GM23338 (cell line): ENCODE results near the gene DPH5. TPM values are rescaled to one million over a fixed set of nuclear protein-coding genes. Genes with fewer than 3 reads are reported as not detected.

Source experiments
- ATAC-seq: fragments of 200-7000 bp; cut with Tn5 transposase; 3 replicates; pipeline ENCODE4 v1.9.1; 2020
- DNase-seq: peaks from one replicate; pipeline ENCODE4 v3.0.0-alpha.2; 2015; ENCODE audit warnings: low spot score
- H2AFZ ChIP-seq: fragments of 200-600 bp; sonication (generic); 2 replicates; pipeline ENCODE4 v1.8.0; 2016; ENCODE audit warnings: antibody characterized with exemption, mild to moderate bottlenecking, moderate library complexity
- H3F3A ChIP-seq: fragments of 200-600 bp; sonication (generic); replicated peaks from 2 replicates; pipeline ENCODE4 v1.8.0; 2017; ENCODE audit warnings: antibody characterized with exemption, mixed run types, low read depth
- H3K27ac ChIP-seq: fragments of 200-600 bp; sonication (generic); 2 replicates; pipeline ENCODE4 v1.6.1; 2016; ENCODE audit warnings: low read depth
- H3K27me3 ChIP-seq: fragments of 200-600 bp; sonication (generic); 2 replicates; pipeline ENCODE4 v1.8.0; 2016; ENCODE audit warnings: mild to moderate bottlenecking, mixed run types, moderate library complexity; ENCODE audit not compliant: insufficient read depth
- H3K36me3 ChIP-seq: fragments of 200-600 bp; sonication (generic); 2 replicates; pipeline ENCODE4 v1.8.0; 2016; ENCODE audit warnings: mild to moderate bottlenecking; ENCODE audit not compliant: insufficient read depth
- H3K4me1 ChIP-seq: fragments of 200-600 bp; sonication (generic); 2 replicates; pipeline ENCODE4 v1.8.0; 2016; ENCODE audit warnings: mild to moderate bottlenecking, moderate library complexity; ENCODE audit not compliant: insufficient read depth
- H3K4me2 ChIP-seq: fragments of 200-600 bp; sonication (generic); 2 replicates; pipeline ENCODE4 v1.7.1; 2017; ENCODE audit warnings: mixed run types
- H3K4me3 ChIP-seq: fragments of 200-600 bp; sonication (generic); 2 replicates; pipeline ENCODE4 v1.6.1; 2016; ENCODE audit warnings: mixed run types
- H3K79me2 ChIP-seq: fragments of 200-600 bp; sonication (generic); replicated peaks from 2 replicates; pipeline ENCODE4 v1.8.0; 2017; ENCODE audit warnings: mild to moderate bottlenecking; ENCODE audit not compliant: insufficient read depth
- H3K9me2 ChIP-seq: fragments of 200-600 bp; sonication (generic); 2 replicates; pipeline ENCODE4 v1.8.0; 2017; ENCODE audit not compliant: insufficient read depth
- H4K20me1 ChIP-seq: fragments of 200-600 bp; sonication (generic); replicated peaks from 2 replicates; pipeline ENCODE4 v1.8.0; 2017; ENCODE audit warnings: mild to moderate bottlenecking; ENCODE audit not compliant: insufficient read depth
- H3K27ac Mint-ChIP-seq: 2 replicates; pipeline ENCODE4 v1.8.0; 2020; ENCODE audit warnings: inconsistent platforms, mild to moderate bottlenecking, moderate library complexity, mixed read lengths
- H3K27me3 Mint-ChIP-seq: 3 replicates; pipeline ENCODE4 v1.8.0; 2022; ENCODE audit warnings: low read depth, mild to moderate bottlenecking, moderate library complexity, mixed read lengths, inconsistent platforms; ENCODE audit not compliant: insufficient read depth, poor library complexity
- H3K36me3 Mint-ChIP-seq: 3 replicates; pipeline ENCODE4 v1.8.0; 2021; ENCODE audit warnings: low read depth, mild to moderate bottlenecking, inconsistent platforms, moderate library complexity, mixed read lengths
- H3K4me1 Mint-ChIP-seq: 3 replicates; pipeline ENCODE4 v1.8.0; 2020; ENCODE audit warnings: mild to moderate bottlenecking, inconsistent platforms, mixed read lengths
- H3K4me3 Mint-ChIP-seq: 3 replicates; pipeline ENCODE4 v1.8.0; 2021; ENCODE audit warnings: moderate library complexity, mild to moderate bottlenecking, inconsistent platforms, mixed read lengths
- H3K9me3 Mint-ChIP-seq: 3 replicates; pipeline ENCODE4 v1.8.0; 2020; ENCODE audit warnings: moderate library complexity, mild to moderate bottlenecking, inconsistent platforms, mixed read lengths
- CREB1 ChIP-seq: fragments of 250-450 bp; sonication (Bioruptor Pico); IDR thresholded peaks from 2 replicates; pipeline ENCODE4 v1.5.0; 2020; ENCODE audit warnings: low read depth, mild to moderate bottlenecking, moderate library complexity
- EZH2 ChIP-seq: fragments of 200-600 bp; sonication (generic); IDR thresholded peaks from one replicate; pipeline ENCODE4 v1.8.0; 2017; ENCODE audit warnings: antibody characterized with exemption, mild to moderate bottlenecking, low read depth; ENCODE audit not compliant: unreplicated experiment
- EZH2phosphoT487 ChIP-seq: fragments of 200-600 bp; sonication (generic); IDR thresholded peaks from one replicate; pipeline ENCODE4 v1.8.1; 2018; ENCODE audit warnings: antibody characterized with exemption; ENCODE audit not compliant: unreplicated experiment
- JUNB ChIP-seq: IDR thresholded peaks from one replicate; pipeline ENCODE4 v1.6.1; 2016; ENCODE audit warnings: antibody characterized with exemption; ENCODE audit not compliant: unreplicated experiment
- NANOG ChIP-seq: IDR thresholded peaks from 2 replicates; pipeline ENCODE4 v1.6.1; 2016; ENCODE audit warnings: antibody characterized with exemption, borderline replicate concordance
- STAT1 ChIP-seq: IDR thresholded peaks from one replicate; pipeline ENCODE4 v1.6.1; 2016; ENCODE audit warnings: antibody characterized with exemption; ENCODE audit not compliant: unreplicated experiment
- ZNF114 ChIP-seq: fragments of 250-450 bp; sonication (Bioruptor Pico); IDR thresholded peaks from 2 replicates; pipeline ENCODE4 v1.5.0; 2020; ENCODE audit warnings: mild to moderate bottlenecking, moderate library complexity
- ZNF331 ChIP-seq: fragments of 250-450 bp; sonication (Bioruptor Pico); IDR thresholded peaks from 2 replicates; pipeline ENCODE4 v1.5.0; 2020; ENCODE audit warnings: low read depth, mild to moderate bottlenecking, moderate library complexity
- polyA plus RNA-seq: library from polyadenylated mRNA; unstranded; fragments of >200 nt; fragmentation: Nextera tagmentation; extraction: Ambion mirVana; gene quantifications from 2 replicates; pipeline ENCODE4 v1.2.1, GENCODE V29; 2016
- total RNA-seq: library from RNA; depleted of rRNA; stranded (reverse); fragments of >200 nt; shearing (Covaris generic); gene quantifications from 2 replicates; pipeline ENCODE4 v1.2.3, GENCODE V29; 2014; rRNA removed
- TF ChIP-seq, protein P1 (sequence below), 2 experiments: fragments of 200-600 bp in 1 of 2; sonication (generic) in 1 of 2; conservative IDR thresholded peaks; 2 replicates each; pipeline versions ENCODE4 v1.5.1 to v1.6.1; 2016 to 2017; ENCODE audit warnings: antibody characterized with exemption in 2 of 2, low read depth in 2 of 2, mild to moderate bottlenecking in 2 of 2, moderate library complexity in 1 of 2

The DPH5 gene
- total and polyA plus RNA-seq, 2 experiments from 2014 or later: 50.6 to 53.5 TPM

DNA sequence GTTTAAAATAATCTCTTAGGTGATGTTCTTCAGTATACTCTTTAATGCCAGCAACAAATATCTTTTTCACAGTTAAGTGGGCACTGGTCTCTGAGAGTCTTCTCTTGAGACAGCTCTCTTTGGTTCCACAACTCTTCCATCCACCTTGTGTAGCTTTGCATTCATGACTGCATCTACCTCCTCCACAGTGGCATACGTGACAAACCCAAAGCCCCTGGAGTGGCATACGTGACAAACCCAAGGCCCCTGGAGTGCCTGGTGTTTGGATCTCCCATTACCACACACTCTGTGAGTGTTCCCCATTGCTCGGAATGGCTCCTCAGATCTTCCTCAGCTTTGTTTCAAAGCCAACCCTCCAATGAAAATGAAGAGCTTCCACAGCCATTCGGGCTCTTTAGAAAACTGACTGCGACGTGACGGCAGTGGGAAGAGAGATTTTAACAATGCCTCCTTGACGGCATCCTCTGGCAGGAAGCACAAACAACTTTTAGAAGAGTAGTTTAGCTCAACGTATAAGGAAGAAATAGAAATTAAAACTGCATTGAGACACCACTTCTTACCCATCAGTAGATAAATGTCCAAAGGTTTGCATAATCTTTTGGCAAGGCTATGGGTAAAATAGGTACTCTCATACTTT, 83.9 kb downstream of the DPH5 start:
- no peaks in the 10 kb centered on the region for H3K27me3 Mint-ChIP-seq
- Histone ChIP-seq H3K4me3 (no peak overlapping the region), H3K27me3 (no peaks in the 10 kb centered on the region), H3K9me2 (no peaks in the 10 kb centered on the region), H3K36me3 (no peaks in the 10 kb centered on the region), H3F3A (no peaks in the 10 kb centered on the region), H3K79me2 (peaks cover 23% of the 10 kb centered on the region), H2AFZ (no peak overlapping the region), H3K4me2 (no peak overlapping the region), H3K4me1 (no peaks in the 10 kb centered on the region), H3K27ac (no peak overlapping the region; the same call in 1 of the 2 replicates), H4K20me1 (0 out of 2 replicates have a peak, but pooled peaks cover 3% of the 10 kb centered on the region)
- DNase-seq (no peak), ATAC-seq (no peak)
- H3K4me1 Mint-ChIP-seq: no peaks in the 10 kb centered on the region
- no peaks in the 10 kb centered on the region for H3K9me3 Mint-ChIP-seq
- H3K27ac Mint-ChIP-seq: no peak overlapping the region
- H3K36me3 Mint-ChIP-seq: peaks cover 58% of the 10 kb centered on the region
- no peak overlapping the region for H3K4me3 Mint-ChIP-seq
- TF ChIP-seq JUNB: no peak
- TF ChIP-seq EZH2: no peak
- no peak for TF ChIP-seq EZH2phosphoT487
- no peak for TF ChIP-seq NANOG
- no peak for TF ChIP-seq STAT1
- no peak for TF ChIP-seq ZNF331 (CRISPR knock-in tag)
- TF ChIP-seq CREB1 (CRISPR knock-in tag): no peak

DNA sequence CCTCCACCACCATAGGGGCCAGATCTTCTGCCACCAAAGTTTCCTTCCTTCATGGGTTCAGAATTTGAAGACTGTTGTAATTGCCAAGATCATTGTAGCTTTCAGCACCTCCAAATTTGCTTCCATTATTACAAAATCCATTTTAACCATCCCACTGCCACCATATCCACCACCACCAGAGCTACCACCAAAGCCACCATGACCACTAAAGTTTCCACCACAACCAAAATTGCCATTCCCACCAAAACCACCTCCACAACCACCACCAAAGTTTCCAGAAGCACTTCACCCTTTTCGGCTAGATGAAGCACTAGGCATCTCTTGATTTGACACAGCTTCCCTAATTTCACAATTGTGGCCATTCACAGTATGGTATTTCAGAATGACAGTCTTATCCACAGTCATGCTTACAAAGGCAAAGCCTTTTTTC, 84.5 kb downstream of the DPH5 start:
- Histone ChIP-seq H3K4me2 (no peak overlapping the region), H3K27me3 (no peaks in the 10 kb centered on the region), H3K9me2 (no peaks in the 10 kb centered on the region), H2AFZ (no peak overlapping the region), H3K36me3 (no peaks in the 10 kb centered on the region), H3K4me3 (no peak overlapping the region), H3K27ac (no peak overlapping the region), H4K20me1 (0 out of 2 replicates have a peak, but pooled peaks cover 3% of the 10 kb centered on the region), H3F3A (no peaks in the 10 kb centered on the region), H3K4me1 (no peaks in the 10 kb centered on the region), H3K79me2 (peaks cover 17% of the 10 kb centered on the region)
- Mint-ChIP-seq H3K4me3 (no peak overlapping the region), H3K27ac (no peak overlapping the region), H3K9me3 (no peaks in the 10 kb centered on the region), H3K36me3 (peaks cover 56% of the 10 kb centered on the region), H3K27me3 (no peaks in the 10 kb centered on the region), H3K4me1 (no peaks in the 10 kb centered on the region)
- TF ChIP-seq ZNF331 (CRISPR knock-in tag): no peak
- no peak for TF ChIP-seq CREB1 (CRISPR knock-in tag)
- no peak for TF ChIP-seq ZNF114 (CRISPR knock-in tag)
- TF ChIP-seq EZH2phosphoT487: no peak
- TF ChIP-seq JUNB: no peak
- no peak for TF ChIP-seq STAT1
- TF ChIP-seq, protein P1, sequence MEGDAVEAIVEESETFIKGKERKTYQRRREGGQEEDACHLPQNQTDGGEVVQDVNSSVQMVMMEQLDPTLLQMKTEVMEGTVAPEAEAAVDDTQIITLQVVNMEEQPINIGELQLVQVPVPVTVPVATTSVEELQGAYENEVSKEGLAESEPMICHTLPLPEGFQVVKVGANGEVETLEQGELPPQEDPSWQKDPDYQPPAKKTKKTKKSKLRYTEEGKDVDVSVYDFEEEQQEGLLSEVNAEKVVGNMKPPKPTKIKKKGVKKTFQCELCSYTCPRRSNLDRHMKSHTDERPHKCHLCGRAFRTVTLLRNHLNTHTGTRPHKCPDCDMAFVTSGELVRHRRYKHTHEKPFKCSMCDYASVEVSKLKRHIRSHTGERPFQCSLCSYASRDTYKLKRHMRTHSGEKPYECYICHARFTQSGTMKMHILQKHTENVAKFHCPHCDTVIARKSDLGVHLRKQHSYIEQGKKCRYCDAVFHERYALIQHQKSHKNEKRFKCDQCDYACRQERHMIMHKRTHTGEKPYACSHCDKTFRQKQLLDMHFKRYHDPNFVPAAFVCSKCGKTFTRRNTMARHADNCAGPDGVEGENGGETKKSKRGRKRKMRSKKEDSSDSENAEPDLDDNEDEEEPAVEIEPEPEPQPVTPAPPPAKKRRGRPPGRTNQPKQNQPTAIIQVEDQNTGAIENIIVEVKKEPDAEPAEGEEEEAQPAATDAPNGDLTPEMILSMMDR (conservative IDR thresholded peaks at IDR 0.05; ENCODE audit: low read depth in 2 of 2): no peak
- ATAC-seq (no peak), DNase-seq (no peak)

Other genes starting within 250 kb of the DPH5 start
- gene EXTL2, start 130.9 kb downstream of the DPH5 start, total RNA-seq: 45.4 and 68.9 TPM in 2 replicates
- gene EXTL2, start 130.9 kb downstream of the DPH5 start, polyA plus RNA-seq: 37.6 and 45.3 TPM in 2 replicates
- 22.5 and 25.1 TPM in 2 replicates for gene SLC30A7, start 129.7 kb downstream of the DPH5 start, total RNA-seq
- 7.7 and 9.8 TPM in 2 replicates for gene SLC30A7, start 129.7 kb downstream of the DPH5 start, polyA plus RNA-seq
- gene S1PR1, start 211.2 kb upstream of the DPH5 start, total RNA-seq: 4.1 and 5.2 TPM in 2 replicates
- 2.6 and 2.7 TPM in 2 replicates for gene S1PR1, start 211.2 kb upstream of the DPH5 start, polyA plus RNA-seq